Colon (tissue), 2 donors: ENCODE results near the gene CDK5RAP2.
"Not testable (repeated sequence)": the region's sequence is repeated elsewhere in the genome, so short reads cannot be mapped to it uniquely, and the experiment has no call there.

Experiments
- FAIRE-seq: peaks from 2 replicates; lab custom pipeline; 2012; peaks lifted over from hg19 to GRCh38; lab: Jason Lieb, UNC
- donor health status: control.
- donor health status: control.

Gene CDK5RAP2

GRCh38 chr9:120510816-120511215 is 69.2 kb downstream of the CDK5RAP2 start:
- FAIRE-seq: no peak

GRCh38 chr9:120507936-120508510 is 71.9 kb downstream of the CDK5RAP2 start:
- no peak for FAIRE-seq

GRCh38 chr9:120505186-120505585 is 74.8 kb downstream of the CDK5RAP2 start:
- no peak for FAIRE-seq

- no peak for FAIRE-seq
Observed at GRCh38 chr9:120500733-120501132, 79.2 kb downstream of the CDK5RAP2 start.

- FAIRE-seq: not testable (repeated sequence)
Observed at GRCh38 chr9:120497865-120498264, 82.1 kb downstream of the CDK5RAP2 start.

GRCh38 chr9:120496438-120496837 is 83.5 kb downstream of the CDK5RAP2 start:
- FAIRE-seq: not testable (repeated sequence)

GRCh38 chr9:120490888-120491595 is 88.9 kb downstream of the CDK5RAP2 start:
- FAIRE-seq: no peak

- FAIRE-seq: no peak
Observed at GRCh38 chr9:120486835-120487234, 93.1 kb downstream of the CDK5RAP2 start.

GRCh38 chr9:120486347-120486746 is 93.6 kb downstream of the CDK5RAP2 start:
- FAIRE-seq: no peak

- no peak for FAIRE-seq
Observed at GRCh38 chr9:120485788-120486187, 94.2 kb downstream of the CDK5RAP2 start.

- no peak for FAIRE-seq
Observed at GRCh38 chr9:120484162-120484561, 95.8 kb downstream of the CDK5RAP2 start.

- no peak for FAIRE-seq
Observed at GRCh38 chr9:120482424-120483186, 97.4 kb downstream of the CDK5RAP2 start.

- no peak for FAIRE-seq
Observed at GRCh38 chr9:120481846-120482245, 98.1 kb downstream of the CDK5RAP2 start.

GRCh38 chr9:120481248-120481647 is 98.7 kb downstream of the CDK5RAP2 start:
- FAIRE-seq: no peak

GRCh38 chr9:120480707-120481106 is 99.3 kb downstream of the CDK5RAP2 start:
- no peak for FAIRE-seq

GRCh38 chr9:120478208-120478607 is 101.8 kb downstream of the CDK5RAP2 start:
- FAIRE-seq: no peak

GRCh38 chr9:120477534-120478001 is 102.4 kb downstream of the CDK5RAP2 start:
- FAIRE-seq: no peak

GRCh38 chr9:120475341-120475740 is 104.6 kb downstream of the CDK5RAP2 start:
- no peak for FAIRE-seq

GRCh38 chr9:120474591-120475243 is 105.2 kb downstream of the CDK5RAP2 start:
- no peak for FAIRE-seq

- no peak for FAIRE-seq
Observed at GRCh38 chr9:120473608-120474007, 106.4 kb downstream of the CDK5RAP2 start.

GRCh38 chr9:120465685-120466407 is 114.1 kb downstream of the CDK5RAP2 start:
- no peak for FAIRE-seq

- no peak for FAIRE-seq
Observed at GRCh38 chr9:120464887-120465421, 115.0 kb downstream of the CDK5RAP2 start.
